NCI-H345 treated with DMSO at 0.1 percent for 48 hours (cell line): ENCODE measurements around the gene CACNA2D1.
A peak's percentile ranks its signal among the peaks of the same experiment; 100 is the strongest.
"Not testable (repeated sequence)": the region's sequence is repeated elsewhere in the genome, so short reads cannot be mapped to it uniquely, and the experiment has no call there.

ENCODE experiments used
- DNase-seq: peaks from one replicate; lab custom pipeline; 2025; ENCODE audit not compliant: unreplicated experiment; lab: John Stamatoyannopoulos, UW

The CACNA2D1 gene

DNA sequence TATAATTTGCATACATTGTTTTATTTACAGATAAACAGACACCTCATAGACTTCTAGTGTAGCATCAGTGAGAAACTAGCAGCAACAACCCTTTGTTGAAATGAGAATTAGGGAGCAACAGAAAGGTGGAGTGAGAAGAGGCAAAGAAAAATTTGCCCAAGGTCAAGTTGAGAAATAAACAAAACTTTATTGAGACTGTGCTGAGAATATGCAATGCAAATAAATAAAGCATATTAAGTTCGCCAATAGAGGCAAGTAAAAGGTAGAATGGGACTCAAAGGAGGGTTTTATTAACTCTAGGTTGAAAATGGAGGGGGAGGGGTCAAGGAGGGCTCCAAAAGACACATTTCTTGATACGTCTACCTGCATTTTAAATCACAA lies 49.7 kb downstream of the CACNA2D1 start:
- no peak for DNase-seq

DNA sequence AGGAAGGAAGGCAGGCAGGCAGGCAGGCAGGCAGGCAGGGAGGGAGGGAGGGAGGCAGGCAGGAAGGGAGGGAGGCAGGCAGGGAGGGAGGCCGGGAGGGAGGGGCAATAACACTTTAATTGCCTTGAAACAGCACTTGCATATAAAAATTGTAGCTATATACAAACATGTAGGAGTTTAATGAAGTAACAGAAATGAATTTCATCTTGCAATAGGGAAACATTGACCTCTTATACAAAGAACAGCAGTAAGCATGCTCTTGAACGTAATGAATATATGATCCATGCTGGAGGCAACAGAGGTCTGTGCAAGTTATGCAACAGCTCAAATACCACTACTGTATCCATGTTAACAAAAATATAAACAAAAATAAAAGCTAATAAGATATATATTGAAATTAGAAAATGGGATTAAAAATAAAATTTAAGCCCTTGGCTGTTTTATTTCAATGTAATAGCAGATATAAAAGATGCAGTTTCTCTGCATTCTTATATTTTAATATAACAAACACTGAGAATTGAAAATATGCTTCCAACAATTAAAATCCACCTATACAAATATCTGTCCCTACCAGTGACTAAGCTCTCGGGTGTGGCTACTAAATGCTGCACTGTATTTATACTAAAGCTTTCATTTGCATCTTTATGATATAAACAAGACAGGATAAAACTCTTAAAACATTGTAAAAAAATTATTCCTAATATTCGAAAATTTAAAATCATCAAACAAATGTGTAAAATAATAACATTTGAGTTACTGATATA lies 50.3 kb downstream of the CACNA2D1 start:
- DNase-seq: no peak

DNA sequence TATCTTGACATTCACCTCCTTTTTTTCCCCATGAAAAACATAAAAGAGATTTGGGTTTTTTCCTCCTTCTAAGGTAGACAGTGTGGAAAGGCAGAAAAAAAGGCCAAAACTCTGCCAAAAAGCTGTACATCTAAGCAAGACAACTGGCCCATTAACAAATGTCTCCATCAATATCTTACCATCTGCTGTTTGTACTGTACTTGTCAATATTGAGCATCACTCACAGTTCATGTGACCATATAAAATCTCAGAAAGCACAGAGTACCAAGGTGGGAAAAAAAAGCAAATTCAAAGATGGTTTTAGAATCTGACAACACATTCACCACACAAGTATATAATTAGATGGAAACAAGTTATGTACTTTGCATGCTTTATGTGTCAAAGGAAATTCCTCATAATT lies 52.6 kb downstream of the CACNA2D1 start:
- no peak for DNase-seq

DNA sequence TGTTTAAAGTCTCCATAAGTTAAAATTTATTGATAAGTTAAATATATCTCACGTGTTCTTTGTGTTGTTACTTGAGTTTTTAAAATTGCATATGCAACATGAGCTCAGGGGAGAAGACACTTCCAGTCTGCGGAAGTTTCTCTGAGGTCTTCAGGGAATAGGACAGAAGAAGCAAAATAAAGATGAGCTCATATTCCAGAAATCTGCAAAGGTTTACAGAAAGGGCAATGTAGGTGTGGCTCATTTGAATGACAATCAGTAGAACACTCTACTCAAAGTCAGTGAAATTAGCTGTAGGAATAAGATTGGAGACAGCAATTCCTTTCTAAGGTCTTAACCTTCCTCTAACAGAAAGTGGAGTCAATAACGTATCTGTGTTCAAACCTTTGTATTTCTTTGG lies 53.7 kb downstream of the CACNA2D1 start:
- no peak for DNase-seq

DNA sequence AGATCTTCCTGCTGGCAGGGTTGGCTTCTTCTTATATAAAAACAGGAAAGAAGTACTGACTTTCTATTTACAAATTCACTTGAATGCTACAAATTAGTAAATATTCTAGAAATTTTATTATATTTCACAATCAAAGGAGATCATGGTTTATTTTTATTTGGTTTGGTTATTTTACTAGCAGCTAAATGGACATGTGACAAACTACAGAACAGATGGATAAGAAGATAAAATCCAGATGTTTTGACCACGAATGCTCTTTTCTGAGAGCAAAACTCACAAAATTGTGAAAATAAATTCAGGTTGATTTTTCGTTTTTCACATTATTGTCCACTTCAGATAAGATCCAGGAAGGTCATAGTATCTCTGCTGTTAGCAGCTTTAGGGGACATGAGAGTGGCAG lies 55.4 kb downstream of the CACNA2D1 start:
- no peak for DNase-seq

DNA sequence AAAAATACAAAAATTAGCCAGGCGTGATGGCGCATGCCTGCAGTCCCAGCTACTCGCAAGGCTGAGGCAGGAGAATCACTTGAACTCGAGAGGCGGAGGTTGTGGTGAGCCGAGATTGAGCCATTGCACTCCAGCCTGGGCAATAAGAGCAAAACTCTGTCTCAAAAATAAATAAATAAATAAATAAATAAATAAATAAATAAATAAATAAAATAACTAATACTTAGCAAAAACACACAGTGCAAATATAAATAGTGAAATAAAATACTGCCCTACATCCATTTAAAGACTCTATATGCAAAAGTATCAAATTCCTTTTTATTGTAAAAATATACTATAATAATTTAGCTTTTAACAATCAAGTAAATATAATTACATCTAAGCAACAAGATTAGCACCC lies 57.0 kb downstream of the CACNA2D1 start:
- DNase-seq: not testable (repeated sequence)

DNA sequence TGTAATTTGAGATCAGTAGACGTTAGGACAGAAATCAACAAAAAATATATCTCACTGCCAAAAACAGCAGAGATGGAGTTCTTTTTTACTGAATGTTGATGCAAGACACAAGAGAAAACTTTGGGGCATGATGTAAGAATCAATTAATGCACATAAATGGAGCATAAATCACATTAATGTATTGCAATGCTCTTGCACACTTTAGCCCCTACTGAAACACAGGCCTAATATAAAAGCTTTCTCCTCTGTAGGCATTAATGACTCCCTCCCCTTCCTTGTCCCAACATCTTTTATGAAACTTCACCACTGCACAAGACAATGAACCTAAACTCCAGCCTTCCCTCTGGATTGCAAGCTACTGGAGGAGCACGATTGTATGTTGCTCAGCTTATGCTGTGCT lies 58.8 kb downstream of the CACNA2D1 start:
- DNase-seq: no peak

DNA sequence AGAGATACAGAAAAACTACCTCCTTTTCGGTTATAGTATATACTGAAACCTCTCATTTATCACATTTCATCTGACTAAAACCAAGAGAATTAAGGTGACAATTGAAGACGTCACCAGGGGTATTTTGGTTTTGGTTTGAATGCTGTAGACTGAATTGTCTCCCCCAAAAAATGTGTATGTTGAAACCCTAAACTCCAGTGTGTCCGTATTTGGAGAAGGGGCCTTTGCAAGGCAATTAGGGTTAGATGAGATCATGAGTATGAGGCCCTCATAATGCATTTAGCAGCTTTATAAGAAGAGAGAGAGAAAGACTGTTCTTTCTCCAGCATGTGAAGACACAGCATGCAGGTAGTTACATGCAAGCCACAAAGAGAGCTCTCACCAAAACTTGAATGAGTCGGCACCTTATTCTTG lies 59.5 kb downstream of the CACNA2D1 start:
- no peak for DNase-seq

DNA sequence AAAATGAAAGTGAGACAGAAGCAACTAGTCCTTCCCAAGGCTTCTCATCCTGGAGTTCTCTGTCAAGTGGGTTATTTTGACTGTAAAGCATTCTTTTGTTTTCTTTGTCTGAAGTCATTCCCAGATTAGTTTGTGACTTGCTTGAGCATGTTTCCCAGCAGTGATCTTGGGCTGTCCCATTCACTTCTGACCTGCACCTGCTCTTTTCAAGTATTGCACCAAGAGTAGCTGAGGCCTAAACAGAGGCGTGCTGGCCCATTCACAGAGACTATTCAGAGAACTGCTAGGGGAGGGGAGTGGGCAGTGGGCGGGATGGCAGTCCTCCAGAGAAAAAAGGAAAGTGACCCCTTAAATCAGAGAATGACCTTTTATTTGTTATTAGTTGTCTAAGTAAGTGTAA lies 61.3 kb downstream of the CACNA2D1 start:
- peak; percentile 43 for DNase-seq

DNA sequence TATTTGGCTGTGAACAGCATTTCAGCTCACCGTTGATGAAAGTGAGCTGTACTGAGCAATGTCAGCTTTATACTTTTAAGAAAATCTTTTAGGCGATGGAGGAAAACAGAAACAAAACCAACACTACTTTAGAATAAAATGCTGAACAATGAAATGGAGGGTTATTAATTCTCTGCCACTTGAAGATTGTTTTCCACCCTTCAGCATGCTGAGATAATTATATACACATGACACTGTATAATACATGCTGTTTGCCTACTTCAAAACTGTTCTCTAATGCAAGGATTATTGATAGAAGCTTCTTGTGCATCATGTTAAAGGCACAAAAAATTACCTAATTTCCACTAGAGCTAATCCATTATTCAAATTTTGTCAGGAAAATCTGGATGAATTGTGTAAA lies 66.8 kb downstream of the CACNA2D1 start:
- DNase-seq: no peak

DNA sequence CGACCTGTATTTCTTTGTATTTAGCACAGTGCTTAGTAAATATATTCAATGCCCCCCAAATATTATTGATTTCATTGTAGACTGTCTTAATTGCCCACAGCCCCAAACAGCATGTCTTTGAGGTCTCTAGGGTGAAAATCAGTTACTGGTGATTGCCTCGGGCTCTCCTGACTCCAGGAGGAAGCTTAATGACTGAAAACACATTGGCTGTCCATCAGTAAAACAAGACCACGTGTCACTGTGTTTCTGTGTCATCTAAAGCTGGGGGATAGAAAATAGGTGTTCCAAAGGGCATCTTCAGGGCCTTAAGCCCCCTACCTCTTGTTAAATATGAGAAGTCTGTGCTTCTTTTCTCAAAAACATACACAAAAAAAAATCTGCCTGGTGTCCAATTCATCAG lies 67.9 kb downstream of the CACNA2D1 start:
- DNase-seq: no peak

DNA sequence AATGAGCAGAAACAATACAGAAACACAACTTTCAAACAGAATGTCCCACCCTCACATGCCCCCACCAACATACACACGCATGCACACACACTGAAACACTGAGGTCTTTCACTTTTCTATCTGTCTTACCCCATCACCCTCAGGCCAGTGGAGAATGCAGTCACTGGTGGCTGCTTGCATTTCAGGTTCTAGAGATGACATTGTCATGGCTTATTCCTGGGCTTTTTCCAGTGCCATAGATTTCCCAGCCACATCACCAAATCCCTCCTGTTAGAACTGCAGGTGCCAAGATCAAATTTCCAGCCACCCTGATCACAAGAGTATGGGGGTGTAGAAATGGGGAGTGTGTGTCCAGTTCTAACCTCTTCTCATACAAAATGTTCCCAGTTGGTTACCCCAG lies 68.4 kb downstream of the CACNA2D1 start:
- DNase-seq: no peak

DNA sequence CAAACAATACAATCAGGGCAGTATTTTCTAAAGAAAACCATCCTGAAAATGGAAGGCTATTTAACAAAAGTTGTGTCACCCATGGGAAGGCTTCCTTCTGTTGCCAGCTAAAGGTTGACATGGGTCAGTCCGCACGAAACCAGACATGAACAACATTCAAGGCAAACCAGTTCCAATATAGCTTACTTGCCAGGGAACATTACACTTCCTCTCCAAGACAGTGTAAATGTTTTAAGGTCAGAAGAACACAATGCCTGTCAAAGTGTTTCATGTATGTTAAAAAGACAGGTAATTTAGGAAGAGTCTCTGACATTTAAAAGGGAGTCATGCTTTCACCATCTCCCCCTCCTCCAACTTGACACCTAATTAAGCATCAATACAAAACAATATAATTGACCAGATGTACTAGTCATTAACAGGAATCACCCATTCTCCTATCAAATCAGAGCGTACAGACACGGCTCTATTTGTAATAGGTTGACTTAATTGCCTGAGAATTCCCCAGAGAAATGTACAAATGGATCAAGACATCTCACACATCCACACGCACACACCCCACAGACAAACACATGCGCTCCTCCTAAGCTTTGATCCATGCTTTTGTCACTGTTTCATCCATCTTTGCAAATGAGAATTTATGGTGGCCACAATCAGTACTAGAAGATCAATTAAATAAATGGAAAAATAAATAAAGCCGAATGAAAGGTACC lies 69.5 kb downstream of the CACNA2D1 start:
- no peak for DNase-seq

DNA sequence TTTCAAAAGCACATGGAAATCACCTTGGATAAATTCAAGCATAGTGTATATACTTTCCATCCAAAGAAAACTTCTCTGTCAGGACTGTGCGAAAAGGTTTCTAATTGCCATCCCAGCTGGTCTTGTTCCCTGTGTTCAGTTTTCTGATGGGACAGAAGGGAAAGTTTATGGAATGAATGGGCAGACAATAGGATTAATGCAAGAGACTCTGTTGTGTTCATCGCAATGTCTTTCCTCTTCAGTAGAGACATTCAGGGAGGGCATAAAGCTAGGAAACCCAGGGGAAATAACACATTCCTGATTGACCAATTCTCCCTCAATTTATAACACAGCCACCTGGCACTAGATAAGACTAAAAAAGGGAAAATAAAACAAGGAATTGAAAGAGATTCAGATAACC lies 78.9 kb downstream of the CACNA2D1 start:
- no peak for DNase-seq

DNA sequence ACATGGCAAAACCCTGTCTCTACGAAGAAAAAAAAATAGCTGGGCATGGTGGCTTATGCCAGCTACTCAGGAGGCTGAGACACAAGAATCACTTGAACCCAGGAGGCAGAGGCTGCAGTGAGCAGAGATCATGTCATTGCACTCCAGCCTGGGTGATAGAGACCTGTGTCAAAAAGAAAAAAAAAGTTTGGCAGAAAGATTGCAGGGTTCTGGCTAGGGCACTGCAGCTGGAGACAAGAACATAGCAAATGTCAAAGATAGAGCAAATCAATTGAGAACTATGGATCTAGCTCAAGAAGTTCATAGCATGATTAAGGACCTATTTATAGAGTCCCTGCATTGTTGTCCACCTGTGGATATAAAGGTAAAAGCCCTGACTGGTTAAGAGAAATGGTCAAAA lies 79.5 kb downstream of the CACNA2D1 start:
- DNase-seq: no peak

DNA sequence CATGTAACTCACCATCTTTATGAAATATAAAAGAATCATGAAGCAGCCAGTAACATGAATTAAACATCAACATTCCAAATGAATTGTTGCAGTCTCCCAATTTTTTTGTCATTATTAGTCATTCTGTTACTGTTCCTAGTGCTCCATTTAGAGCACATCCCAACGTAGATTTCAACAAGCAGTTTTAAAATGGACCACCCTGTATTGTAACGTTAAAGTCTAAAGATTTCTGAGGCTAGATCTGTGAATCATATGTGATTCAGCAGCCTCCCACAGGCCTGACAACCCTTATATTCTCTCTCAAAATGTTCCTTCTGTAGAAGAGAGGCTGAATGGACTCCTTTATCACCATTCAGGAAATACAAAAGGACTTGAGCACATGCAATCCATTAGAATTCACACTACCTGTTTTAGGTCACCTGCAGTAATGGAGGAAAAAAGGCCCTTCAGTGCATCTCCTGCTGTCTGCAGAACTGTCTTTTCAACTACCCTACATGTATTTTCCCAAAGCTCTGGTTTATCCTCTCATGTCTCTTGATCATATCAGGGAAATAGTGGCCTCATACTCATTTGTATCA lies 81.4 kb downstream of the CACNA2D1 start:
- DNase-seq: no peak

DNA sequence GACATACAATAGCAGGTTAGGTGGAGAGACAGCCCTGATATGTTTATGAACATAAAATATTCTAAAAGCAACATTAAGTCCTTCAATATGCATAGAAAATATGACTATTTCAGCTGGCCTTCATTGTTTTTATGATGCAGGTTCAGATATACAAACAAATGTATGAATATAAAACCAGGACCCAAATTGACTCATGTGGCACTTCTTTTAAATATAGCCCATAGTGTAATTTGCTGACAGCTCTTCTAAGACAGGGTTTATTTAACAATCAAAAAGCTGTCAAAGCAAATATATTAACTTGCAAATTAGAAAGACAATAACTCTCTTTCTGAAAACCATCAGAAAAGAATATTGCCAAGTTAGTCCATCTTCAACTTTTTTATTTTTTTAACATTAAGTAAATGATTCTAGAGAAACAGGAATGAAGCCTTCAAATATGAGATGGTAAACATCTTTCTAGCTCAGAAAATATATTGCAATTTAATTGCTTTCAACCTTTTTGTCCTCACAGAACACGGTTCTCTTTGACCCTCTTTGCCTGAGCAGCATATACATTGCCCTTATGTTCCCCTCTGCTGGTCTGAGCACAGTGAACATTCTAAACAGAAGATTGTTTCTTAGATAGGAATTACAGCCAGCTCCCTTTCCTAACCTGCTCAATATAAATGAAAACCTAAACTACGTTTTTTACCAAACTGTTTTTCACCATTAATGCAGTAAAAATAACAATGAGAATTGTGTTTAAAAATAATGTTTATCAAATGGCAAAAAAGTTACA lies 82.8 kb downstream of the CACNA2D1 start:
- no peak for DNase-seq

DNA sequence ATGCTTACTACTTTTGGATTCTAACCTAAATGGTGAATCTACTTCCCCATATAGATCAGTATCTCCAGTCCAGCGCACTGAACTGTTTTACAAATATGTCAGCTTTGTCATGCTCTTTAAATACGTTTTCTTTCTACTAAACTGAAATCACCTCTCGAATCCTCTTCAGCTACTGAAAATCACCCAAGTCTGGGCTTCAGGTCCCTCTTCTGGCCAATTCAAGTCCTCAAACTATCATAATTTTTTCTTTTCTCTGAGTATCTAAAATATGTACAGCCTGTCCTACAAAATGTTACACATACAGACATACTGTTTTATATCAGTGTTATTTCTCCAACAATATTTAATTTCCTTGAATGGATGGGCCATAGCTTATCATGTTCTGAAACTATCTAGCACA lies 84.2 kb downstream of the CACNA2D1 start:
- DNase-seq: no peak

DNA sequence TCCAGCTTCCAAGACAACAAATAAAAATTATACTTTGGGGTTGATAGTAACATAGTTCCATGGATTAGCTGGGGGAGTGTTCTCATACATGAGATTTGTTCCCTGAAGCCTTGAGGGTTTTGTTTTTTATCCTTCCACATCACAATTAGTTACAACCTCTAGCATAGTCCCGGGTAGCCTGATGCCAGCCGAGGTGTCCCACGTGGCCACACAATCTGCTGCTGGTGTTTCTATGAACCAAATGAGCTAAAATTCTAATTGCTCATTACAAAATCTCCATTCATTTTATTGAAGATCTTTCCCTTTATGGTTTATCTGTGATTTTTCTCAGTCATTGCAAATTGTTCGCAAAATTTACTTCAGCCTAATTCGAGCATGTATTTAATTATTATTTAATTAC lies 84.7 kb downstream of the CACNA2D1 start:
- no peak for DNase-seq

DNA sequence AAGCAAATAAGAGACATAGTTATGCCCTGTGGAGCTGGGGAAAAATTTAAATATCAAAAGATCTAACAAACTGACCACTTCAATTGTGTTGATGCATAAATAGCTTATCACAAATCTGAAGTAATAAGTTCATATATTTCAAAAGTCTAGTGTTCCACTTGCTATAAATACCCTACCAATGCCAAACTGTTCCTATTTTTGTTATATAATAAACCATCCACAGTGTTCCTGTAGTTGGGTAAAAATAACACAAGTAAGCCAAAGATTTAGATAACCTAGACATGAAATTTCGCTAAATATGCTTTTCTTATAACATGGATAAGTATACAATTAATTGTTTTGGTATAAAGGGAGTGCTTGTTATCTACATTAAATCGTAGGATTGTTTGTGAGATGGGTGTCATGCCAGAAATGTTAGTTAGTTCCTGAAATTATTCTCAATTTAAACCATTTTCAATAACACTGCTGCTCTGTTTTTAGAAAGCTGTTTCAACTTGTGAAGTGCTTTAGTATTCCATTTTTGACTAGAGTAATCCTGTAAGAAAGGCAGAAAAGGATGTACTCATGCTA lies 85.5 kb downstream of the CACNA2D1 start:
- no peak for DNase-seq

DNA sequence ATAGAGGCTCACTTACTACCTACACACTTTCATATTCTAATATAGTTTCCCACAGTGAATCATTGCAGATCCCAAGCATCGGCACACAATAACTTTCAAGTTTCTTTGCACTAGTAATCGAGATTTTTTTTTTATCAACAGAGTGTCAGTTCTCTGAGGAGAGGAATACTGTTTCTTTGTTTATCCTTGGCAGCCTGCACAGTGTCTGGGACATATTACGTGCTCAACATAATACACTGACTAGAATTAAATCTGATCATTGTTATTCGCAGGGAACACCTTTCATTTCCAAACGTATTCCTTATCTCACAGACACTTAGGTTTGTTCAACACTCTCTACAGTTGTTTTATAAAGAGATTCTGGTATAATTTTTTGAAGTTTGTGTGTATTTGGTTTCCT lies 95.3 kb downstream of the CACNA2D1 start:
- no peak for DNase-seq
